ENCODE results near the gene UNC13A. TPM values are rescaled to one million over a fixed set of nuclear protein-coding genes. Genes with fewer than 3 reads are reported as not detected.
"Not testable (repeated sequence)": the region's sequence is repeated elsewhere in the genome, so short reads cannot be mapped to it uniquely, and the experiment has no call there.

Gene UNC13A
- polyA plus RNA-seq, 12 donors, result 0.05 to 0.32 (median 0.09) TPM; not detected in 2

DNA sequence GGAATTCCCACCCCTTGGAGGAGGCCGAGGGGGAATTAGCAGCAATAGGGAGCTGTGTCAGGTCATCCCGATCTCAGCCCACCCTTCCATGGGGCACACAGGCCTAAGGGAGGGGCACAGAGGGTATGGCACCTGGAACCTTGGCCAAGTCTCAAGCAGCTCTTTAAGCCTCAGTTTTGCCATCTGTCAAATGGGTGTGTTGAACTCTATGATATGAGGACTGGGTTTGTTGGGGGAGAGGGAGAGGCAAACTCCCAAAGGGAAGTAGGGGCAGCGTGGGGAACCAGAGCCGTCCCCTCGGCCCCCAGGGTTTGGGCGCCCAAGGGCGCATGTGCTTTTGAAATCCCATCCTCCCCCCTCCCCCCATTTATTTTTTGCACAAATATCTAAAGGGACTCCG lies 83.0 kb downstream of the UNC13A start:
- DNase-seq, result no peak

DNA sequence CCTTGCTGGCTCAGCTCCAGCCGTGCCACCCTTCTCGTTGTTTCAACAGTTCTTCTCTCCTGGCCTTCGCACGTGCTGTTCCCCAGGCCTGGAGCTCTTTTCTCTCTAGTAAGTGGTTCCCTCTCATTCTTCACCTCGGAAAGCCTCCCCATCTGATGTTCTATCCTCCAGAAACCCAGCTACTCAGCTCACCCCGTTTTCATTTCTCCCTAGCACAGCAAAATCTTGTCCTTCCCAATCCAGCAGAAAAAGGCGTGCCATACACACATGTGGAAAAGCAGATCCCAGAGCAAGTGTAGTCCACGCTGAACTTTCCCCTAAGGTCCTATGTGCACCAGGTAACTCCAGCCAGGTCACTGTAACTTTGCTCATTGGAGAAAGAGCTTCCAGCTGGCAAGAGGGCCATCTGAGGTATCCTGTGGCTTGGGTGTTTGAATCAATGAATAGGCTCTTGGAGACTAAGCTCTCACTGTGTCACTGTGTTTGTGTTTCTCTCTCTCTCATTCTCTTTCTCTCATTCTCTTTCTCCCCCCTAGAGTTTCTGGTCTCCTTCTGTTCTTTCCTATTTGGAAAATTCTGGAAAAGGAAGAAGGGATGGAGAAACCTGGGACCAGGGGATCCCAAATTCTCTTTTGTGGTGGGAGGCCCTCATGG lies 83.7 kb downstream of the UNC13A start:
- DNase-seq, result no peak

DNA sequence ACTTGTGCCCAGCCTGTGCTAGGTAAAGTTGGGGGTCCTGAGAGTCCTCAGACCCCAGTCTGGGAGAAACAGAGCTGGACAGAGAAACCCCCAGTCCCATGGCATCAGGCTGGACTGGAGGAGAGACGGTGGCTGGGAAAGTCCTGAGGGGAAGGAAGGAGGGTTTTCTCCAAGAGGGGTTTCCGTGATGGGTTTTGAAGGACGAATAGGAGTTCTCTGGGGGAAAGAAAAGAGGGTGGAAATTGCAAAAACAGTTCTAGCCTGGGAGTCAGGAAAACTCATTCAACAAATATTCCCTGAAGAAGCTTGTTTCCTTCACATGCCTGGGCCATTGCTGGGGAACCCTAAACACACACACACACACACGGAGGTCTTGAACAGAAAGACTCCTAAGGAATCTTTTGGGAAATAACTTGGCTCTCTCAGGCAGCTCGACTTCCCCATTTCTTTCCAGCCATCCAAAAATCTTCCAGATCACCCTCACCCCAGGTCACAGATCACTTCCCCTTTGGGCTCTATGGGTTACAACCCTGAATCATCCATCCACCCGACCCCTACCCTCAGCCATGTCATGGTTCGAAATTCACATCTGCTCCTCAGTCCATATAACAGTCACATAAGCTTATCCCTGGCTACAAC lies 85.2 kb downstream of the UNC13A start:
- no peak for DNase-seq

DNA sequence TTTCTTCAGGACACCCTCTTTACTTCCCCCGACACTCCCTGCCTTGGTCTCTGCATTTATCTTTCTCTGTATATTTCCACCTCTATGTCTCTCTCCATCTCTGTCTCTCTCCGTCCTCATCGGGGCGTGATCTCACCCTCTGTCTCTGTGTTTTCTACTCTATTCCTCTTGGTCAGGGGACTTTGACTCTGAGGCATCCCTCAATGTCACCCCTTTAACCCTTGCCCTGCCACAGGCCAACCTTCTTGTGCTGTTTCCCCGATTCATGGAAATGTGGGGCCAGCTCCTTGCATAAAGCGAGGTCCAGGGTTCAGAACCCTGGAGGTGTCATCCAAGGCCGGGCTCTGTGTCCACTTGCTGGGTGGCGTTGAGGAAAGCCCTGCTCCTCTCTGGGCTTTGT lies 85.9 kb downstream of the UNC13A start:
- no peak for DNase-seq

DNA sequence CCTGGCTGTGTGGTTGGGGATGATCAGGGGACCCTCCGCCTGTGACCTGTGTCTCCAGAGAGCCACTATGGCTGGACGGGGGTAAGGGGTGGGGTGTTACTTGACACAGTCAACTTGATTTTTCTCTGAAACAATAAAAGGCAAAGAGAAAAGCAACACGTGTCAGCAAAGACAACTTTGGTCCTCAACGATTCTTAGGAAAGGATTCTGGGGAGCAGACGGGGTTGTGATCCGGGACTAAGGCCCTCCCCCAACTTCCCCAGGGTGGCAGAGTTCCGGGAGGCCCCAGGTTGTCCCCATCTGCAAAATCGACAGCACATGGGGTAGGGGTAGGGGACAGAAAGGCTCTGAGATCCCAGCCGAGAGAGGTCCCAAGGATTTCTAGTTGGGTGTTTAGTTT lies 86.5 kb downstream of the UNC13A start:
- no peak for DNase-seq

DNA sequence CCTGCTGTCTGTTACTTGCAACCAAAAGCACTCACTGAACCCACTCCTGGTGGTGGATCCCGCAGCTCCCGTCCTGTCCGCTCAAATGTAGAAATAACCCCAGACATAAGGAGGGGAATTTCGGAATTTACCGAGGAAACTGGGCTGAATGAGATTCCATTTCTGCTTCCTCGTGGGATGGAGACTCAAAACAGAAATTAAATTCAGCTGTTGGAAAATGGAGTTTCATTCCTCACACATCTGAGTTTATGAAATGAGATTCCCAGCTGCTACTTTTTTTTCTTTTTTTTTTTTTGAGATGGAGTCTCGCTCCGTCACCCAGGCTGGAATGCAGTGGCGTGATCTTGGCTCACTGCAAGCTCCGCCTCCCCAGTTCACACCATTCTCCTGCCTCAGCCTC lies 88.4 kb downstream of the UNC13A start:
- no peak for DNase-seq

DNA sequence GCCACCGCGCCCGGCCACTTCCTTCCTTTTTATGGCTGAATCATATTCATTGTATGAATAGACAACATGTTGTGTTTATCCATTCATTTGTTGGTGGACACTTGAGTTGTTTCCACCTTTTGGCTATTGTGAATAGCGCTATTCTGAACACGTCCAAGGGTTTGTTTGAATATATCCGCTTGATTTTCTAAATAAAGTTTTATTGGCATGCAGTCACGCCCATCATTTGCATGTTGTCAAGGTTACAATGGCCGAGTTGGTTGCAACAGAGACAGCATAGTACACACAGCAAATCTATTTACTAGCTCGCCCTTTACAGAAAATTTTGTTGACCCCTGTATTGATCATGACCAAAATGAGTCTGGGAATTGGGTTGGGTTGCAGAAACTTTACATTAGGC lies 89.2 kb downstream of the UNC13A start:
- DNase-seq, result no peak

DNA sequence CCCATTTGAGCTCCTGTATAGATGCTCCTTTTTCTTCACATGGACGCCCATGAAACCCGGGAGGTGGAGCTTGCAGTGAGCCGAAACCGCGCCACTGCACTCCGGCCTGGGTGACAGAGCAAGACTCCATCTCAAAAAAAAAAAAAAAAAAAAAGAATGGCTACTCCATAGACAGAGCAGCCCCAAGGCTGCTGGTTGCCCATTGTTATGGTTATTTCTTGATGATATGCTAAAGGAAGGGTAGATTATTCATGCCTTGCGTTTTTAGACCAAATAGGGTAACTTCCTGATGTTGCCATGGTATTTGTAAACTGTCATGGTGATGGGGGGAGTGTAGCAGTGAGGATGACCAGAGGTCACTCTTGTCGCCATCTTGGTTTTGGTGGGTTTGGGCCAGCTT lies 90.1 kb downstream of the UNC13A start:
- DNase-seq, result not testable (repeated sequence)

DNA sequence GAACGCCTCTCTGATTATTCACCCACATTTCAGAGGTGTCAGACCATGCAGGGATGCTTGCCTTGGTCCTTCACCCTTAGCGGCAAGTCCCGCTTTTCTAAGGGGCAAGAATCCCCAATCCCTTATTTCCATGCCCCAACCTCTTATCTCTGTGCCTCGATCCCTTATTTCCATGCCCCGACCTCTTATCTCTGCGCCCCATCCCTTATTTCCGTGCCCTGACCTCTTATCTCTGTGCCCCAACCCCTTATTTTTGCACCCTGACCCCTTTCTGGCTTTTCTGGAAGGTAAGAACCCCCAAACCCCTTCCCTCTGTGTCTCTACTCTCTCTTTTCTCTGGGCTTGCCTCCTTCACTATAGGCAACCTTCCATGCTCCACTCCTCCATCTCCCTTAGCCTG lies 93.9 kb downstream of the UNC13A start:
- not testable (repeated sequence) for DNase-seq

DNA sequence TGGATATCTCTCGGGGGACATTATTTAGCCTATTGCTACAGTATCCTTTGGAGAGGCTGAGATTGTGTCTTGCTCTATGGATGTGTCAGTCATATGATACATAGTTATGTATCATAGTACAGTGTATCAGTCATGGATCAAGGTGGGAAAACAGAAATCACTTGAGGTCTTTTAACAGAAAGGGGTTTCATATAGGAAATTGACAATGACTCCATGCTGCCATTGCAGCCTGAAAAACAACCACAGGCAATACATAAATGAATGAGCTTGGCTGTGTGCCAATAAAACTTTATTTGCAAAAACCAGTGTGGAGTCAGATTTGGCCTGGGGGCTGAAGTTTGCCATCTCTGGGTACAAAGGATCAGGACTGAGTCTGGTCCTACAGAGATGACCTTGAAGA lies 97.3 kb downstream of the UNC13A start:
- DNase-seq, result no peak

DNA sequence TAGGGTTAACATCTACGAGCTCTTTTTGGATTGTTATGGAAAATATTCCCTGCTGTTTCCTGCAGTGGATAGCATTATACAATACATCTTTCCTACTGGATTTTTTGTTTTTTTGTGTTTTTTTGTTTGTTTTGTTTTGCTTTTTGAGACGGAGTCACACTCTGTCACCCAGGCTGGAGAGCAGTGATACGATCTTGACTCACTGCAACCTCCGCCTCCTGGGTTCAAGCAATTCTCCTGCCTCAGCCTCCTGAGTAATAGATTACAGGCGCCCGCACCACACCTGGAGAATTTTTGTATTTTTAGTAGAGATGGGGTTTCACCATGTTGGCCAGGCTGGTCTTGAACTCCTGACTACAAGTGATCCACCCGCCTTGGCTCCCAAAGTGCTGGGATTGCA lies 102.8 kb downstream of the UNC13A start:
- not testable (repeated sequence) for DNase-seq

DNA sequence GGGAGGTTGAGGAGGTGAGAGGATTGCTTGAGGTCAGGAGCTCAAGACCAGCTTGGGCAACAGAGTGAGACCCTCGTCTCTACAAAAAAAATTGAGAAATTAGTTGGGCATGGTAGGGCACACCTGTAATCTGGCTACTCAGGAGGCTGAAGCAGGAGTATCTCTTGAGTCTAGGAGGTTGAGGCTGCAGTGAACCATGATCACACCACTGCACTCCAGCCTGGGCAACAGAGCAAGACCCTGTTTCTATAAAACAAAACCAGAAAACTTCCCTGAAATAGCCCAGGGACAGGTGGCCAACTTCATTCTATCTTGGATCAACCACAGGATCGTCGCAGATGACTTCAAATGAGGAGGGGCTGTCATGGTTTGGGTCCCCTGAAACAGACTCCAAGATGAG lies 104.0 kb downstream of the UNC13A start:
- no peak for DNase-seq

DNA sequence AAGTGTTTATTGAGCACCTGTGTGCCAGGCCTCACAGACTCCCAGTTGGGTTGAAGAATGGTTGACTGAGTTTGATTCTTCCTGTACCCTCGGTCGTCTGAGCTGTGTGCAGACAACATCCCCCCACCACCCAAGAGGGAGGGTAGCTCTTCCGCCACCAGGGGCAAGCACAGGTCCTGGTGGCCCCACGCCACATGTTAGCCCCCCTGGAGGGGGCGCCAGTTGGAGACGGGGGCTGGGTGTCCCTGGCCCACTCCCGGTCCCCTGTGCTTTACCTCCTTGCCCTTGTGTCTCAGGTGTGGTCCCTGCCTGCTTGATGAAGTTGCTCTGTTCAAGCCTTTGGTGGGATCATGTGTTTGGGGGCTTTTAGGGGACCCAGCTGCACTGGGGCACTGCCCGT lies 105.5 kb downstream of the UNC13A start:
- no peak for DNase-seq

DNA sequence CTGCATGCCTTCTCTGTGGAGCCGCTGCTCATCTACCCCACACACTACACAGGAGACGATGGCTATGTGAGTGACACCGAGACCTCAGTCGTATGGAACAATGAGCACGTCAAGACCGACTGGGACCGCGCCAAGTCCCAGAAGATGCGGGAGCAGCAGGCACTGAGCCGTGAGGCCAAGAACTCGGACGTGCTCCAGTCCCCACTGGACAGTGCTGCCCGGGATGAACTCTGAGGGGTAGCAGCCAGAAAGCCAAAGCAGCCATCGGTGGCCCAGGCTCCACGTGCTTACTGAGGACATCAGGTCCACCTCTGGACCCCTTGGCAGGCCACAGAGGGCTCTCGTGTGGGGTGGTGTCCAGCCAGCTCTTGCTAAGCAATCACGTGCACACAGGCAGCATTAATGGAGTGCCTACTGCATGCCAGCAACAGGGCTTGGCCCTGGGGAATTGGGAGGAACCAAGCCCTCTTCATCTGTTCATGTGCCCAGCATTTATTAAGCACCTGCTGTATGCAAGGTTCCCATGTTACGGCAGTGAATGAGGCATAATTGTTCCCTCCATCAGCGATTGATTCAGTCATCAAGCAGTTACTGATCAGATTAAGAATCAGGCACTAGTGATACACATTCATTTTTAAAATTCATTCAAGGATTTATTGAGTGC lies 106.8 kb downstream of the UNC13A start:
- DNase-seq, result no peak

DNA sequence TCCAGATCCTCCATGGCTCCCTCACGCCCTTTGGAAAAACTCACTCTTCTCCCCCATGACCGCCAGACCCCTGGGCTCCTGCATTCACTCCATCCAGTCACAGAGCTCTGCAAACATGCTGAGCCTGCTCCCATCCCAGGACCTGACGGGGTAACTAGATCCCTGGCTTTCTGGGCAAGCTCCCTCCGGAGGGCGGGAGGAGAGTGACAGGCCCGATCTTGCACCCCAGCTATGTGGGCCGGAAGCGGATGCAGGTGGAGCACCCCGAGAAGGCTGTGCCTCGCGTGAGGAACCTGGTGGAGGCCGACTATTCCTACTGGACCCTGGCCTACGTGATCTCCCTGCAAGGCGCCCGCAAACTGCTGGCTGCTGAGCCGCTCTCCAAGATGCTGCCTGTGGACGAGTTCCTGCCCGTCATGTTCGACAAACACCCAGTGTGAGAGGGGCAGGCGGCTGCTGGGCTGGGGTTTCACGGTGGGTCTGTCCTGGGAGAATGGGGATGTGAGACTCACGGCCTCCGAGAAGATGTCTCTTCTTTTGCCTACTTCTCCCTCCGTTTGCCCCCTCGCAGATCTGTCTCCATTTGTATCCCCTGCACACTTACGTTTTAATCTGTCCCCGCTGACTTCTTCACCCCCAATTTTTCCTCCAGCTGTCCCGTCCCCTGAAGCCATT lies 107.5 kb downstream of the UNC13A start:
- no peak for DNase-seq

DNA sequence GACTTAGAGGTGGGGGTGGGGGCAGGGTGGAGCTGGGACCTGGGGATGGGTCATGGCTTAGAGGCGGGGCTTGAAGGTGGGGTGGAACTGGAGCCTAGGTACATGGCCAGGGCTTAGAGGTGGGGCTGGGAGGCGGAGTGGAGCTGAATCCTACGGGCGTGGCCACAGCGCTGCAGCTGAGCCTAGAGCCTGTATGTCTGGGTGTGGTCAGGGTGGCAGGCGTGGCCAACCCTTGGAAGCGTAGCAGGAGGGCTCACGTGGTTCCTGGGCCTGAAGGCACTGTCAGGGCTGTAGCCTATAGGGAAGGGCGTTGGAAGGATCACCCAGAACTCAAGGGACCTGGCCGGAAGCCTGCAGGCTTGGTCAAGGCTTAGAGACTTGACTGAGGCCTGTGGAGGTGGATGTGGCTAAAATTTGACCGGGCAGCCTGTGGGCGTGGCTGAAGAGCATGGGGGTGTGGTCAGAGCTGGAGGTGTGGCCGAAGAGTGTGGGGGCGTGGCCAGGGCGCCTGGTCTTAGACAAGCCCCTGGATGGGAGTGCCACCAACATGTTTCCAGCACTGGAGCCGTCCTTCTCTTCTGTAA lies 108.4 kb downstream of the UNC13A start:
- peak; percentile 40 for DNase-seq

DNA sequence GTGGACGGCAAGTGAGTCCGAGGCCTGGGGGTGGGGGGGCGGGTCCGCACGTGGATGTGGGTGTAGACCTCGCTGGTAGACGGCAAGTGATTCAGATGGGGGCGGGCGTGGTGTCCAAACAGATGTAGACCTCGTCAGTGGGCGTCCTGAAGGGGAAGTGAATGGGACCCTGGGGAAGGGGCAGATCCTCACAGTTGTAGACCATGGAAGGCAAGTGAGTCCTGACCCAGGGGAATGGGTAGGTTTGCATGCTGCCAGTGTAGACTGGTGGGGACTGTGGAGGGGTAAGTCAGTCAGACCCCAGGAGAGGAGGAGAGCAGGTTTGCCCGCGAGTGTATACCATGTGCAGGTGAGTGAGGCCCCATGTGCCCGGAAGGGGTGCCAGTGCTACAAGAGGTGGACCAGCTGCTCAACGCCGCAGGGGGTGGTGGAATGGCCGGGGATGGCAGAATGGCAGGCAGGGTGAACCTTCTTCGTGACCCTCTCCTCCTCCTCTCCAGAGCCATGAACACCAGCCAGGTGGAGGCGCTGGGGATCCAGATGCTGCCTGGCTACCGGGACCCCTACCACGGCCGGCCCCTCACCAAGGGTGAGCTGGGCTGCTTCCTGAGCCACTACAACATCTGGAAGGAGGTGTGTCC lies 110.6 kb downstream of the UNC13A start:
- no peak for DNase-seq

DNA sequence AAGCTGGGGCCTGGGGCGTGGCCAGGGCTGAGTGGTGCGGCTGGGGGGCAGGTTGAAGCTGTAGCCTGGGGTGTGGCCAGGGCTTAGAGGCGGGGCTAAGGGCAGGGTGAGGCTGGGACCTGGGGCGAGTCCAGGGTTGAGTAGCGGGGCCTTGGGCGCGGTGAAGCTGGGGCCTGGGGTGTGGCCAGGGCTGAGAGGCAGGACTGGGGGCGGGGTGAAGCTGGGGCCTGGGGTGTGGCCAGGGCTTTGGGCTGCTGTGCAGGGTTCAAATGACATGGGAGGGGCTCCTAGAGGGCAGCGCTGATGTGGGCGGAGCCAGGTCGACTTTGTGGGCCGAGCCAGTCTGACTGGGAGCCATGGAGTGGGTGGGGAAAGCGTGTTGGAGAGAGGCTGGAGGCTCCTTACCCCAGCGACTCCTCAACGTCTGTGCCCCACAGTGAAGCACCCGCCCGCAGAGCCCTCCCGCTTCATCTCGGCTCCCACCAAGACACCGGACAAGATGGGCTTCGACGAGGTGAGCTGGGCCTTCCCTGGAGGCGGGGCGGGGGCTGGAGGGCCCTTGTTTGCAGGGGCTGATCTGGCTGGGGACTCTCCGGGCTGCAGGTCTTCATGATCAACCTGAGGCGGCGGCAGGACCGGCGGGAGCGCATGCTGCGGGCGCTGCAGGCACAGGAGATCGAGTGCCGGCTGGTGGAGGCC lies 111.2 kb downstream of the UNC13A start:
- DNase-seq, result peak; percentile 22

DNA sequence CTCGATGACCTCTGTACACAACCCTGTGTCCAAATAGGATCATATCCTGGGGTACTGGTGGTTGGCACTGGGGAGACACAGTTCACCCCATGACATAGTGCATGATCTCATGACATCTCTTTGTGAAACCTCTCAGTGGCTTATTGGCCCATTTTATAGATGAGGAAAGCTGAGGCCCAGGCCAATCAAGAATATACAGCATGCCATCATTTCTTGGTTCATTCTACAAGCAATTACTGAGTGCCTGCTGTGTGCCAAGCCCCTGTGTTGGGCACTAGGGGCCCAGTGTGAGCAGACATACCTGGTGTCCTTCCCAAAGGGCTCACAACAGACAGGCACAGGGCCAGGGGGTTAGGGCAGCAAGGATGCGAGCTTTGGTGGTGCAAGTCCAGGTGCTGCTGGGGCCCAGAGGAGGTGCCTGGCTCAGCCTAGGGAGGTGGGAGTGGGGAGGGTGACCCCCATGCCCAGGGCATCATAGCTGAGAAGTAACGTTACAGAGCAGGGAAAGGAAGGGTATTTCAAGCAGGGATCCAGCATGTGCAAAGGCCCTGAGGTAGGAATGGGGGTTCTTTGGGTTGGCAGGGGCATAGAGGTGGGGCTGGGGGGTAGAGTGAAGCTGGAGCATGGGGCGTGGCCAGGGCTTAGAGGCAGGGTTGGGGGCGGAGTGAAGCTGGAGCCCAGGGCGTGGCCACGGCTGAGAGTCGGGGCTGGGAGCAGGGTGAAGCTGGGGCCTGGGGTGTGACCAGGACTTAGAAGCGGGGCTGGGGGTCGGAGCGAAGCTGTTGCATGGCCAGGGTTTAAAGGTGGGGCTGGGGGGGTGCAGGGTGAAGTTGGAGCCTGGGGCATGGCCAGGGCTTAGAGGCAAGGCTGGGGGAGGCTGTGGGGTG lies 112.0 kb downstream of the UNC13A start:
- DNase-seq, result no peak

DNA sequence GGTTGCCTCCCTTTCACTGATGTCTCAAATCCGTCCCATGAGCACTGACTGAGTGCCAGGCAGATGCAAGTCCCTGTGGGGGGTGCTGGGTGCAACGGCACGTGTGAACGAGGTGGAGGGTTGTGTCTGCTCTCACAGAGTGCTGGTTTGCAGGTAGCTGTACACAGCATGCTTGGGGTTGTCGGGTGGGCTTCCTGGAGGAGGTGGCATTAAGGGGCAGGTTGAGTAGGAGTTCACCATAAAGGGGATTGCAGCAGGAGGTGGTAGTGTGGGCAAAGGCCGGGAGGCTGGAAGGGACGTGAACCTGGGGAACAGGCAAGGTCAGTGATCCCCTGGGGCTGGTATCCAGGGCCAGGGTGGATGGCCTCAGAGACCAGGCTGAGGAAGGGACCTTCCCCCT lies 115.5 kb downstream of the UNC13A start:
- DNase-seq, result no peak

All from muscle of arm (tissue), 12 donors.